ENCODE measurements around the gene EFEMP1. TPM values are rescaled to one million over a fixed set of nuclear protein-coding genes. Genes with fewer than 3 reads are reported as not detected.

The EFEMP1 gene
- total RNA-seq, 3 donors from 2014 or later (not counting 1 experiment from before 2014, with no cell fraction given), result not detected

GRCh38 chr2:55931281-55931680, 7.7 kb upstream of the EFEMP1 start:
- Mint-ChIP-seq H3K4me1 (peaks cover 0 to 4% of the 10 kb centered on the region in 2 donors), H3K27ac (no peak overlapping the region), H3K9me3 (peaks cover 8 to 12% of the 10 kb centered on the region in 2 donors), H3K4me3 (no peak overlapping the region), H3K27me3 (ENCODE audit: low read depth in 2 of 2) (peaks cover 0 to 9% of the 10 kb centered on the region in 2 donors), H3K36me3 (no peaks in the 10 kb centered on the region)
- no peaks in the 10 kb centered on the region for H3K36me3 ChIP-seq (ENCODE audit: control insufficient read depth, insufficient read depth, low read length)
- no peaks in the 10 kb centered on the region for H3K27me3 ChIP-seq (ENCODE audit: control insufficient read depth, insufficient read depth, low read length)
- H3K9me3 ChIP-seq (ENCODE audit: control insufficient read depth, insufficient read depth, low read length), result no peaks in the 10 kb centered on the region
- ATAC-seq (no peak), DNase-seq (no peak)
- no peaks in the 10 kb centered on the region for H3K4me1 ChIP-seq (ENCODE audit: control insufficient read depth, insufficient read depth, low read length)
- intact Hi-C loops (cut with micrococcal nuclease), result no loop called here
- TF ChIP-seq CTCF (IDR thresholded peaks at IDR 0.05), result no peak
- no peak overlapping the region for H3K4me3 ChIP-seq (ENCODE audit: low read length)
- H3K27ac ChIP-seq (ENCODE audit: low read length), result no peak overlapping the region
- WGBS (ENCODE audit: insufficient coverage), result 60% methylated on average over 3 of the region's 3 CpGs

- Histone ChIP-seq H3K27ac (ENCODE audit: low read length) (no peak overlapping the region), H3K9me3 (ENCODE audit: control insufficient read depth, insufficient read depth, low read length) (no peaks in the 10 kb centered on the region), H3K36me3 (ENCODE audit: control insufficient read depth, insufficient read depth, low read length) (no peaks in the 10 kb centered on the region), H3K27me3 (ENCODE audit: control insufficient read depth, insufficient read depth, low read length) (no peaks in the 10 kb centered on the region), H3K4me3 (ENCODE audit: low read length) (no peak overlapping the region), H3K4me1 (ENCODE audit: control insufficient read depth, insufficient read depth, low read length) (no peaks in the 10 kb centered on the region)
- no peak for TF ChIP-seq CTCF (IDR thresholded peaks at IDR 0.05)
- Mint-ChIP-seq H3K4me1 (peaks cover 0 to 4% of the 10 kb centered on the region in 2 donors), H3K36me3 (no peaks in the 10 kb centered on the region), H3K27me3 (ENCODE audit: low read depth in 2 of 2) (peaks cover under 1 to 15% of the 10 kb centered on the region in 2 donors), H3K27ac (no peak overlapping the region), H3K9me3 (peaks cover 5 to 8% of the 10 kb centered on the region in 2 donors), H3K4me3 (no peak overlapping the region)
- no peak for ATAC-seq
- WGBS (ENCODE audit: insufficient coverage), result 79% methylated on average over 3 of the region's 3 CpGs
- no peak for DNase-seq
- intact Hi-C loops (cut with micrococcal nuclease), result no loop called here
Observed at GRCh38 chr2:55929476-55929875, 5.9 kb upstream of the EFEMP1 start.

GRCh38 chr2:55926974-55927373, 3.4 kb upstream of the EFEMP1 start:
- Mint-ChIP-seq H3K4me1 (no peaks in the 10 kb centered on the region), H3K36me3 (no peaks in the 10 kb centered on the region), H3K9me3 (peaks cover 0 to 3% of the 10 kb centered on the region in 2 donors), H3K4me3 (no peak overlapping the region), H3K27me3 (ENCODE audit: low read depth in 2 of 2) (peaks cover 18 to 29% of the 10 kb centered on the region in 2 donors), H3K27ac (no peak overlapping the region)
- H3K4me3 ChIP-seq (ENCODE audit: low read length), result no peak overlapping the region
- H3K36me3 ChIP-seq (ENCODE audit: control insufficient read depth, insufficient read depth, low read length), result no peaks in the 10 kb centered on the region
- TF ChIP-seq CTCF (IDR thresholded peaks at IDR 0.05), result no peak
- H3K4me1 ChIP-seq (ENCODE audit: control insufficient read depth, insufficient read depth, low read length), result peaks cover 4% of the 10 kb centered on the region
- ATAC-seq (no peak), DNase-seq (no peak)
- WGBS (ENCODE audit: insufficient coverage), result 80% methylated on average over 1 of the region's 1 CpG
- no peak overlapping the region for H3K27ac ChIP-seq (ENCODE audit: low read length)
- no peaks in the 10 kb centered on the region for H3K9me3 ChIP-seq (ENCODE audit: control insufficient read depth, insufficient read depth, low read length)
- intact Hi-C loops (cut with micrococcal nuclease), result no loop called here
- peaks cover 18% of the 10 kb centered on the region for H3K27me3 ChIP-seq (ENCODE audit: control insufficient read depth, insufficient read depth, low read length)

GRCh38 chr2:55926246-55926645, 2.7 kb upstream of the EFEMP1 start:
- Histone ChIP-seq H3K4me1 (ENCODE audit: control insufficient read depth, insufficient read depth, low read length) (peaks cover 4% of the 10 kb centered on the region), H3K9me3 (ENCODE audit: control insufficient read depth, insufficient read depth, low read length) (no peaks in the 10 kb centered on the region), H3K27me3 (ENCODE audit: control insufficient read depth, insufficient read depth, low read length) (peaks cover 20% of the 10 kb centered on the region), H3K4me3 (ENCODE audit: low read length) (no peak overlapping the region), H3K36me3 (ENCODE audit: control insufficient read depth, insufficient read depth, low read length) (no peaks in the 10 kb centered on the region), H3K27ac (ENCODE audit: low read length) (no peak overlapping the region)
- peaks cover 20 to 30% of the 10 kb centered on the region in 2 donors for H3K27me3 Mint-ChIP-seq (ENCODE audit: low read depth in 2 of 2)
- DNase-seq, result no peak
- intact Hi-C loops (cut with micrococcal nuclease), result no loop called here
- H3K4me1 Mint-ChIP-seq, result no peaks in the 10 kb centered on the region
- H3K36me3 Mint-ChIP-seq, result no peaks in the 10 kb centered on the region
- peaks cover 0 to 3% of the 10 kb centered on the region in 2 donors for H3K9me3 Mint-ChIP-seq
- ATAC-seq, result no peak
- no peak overlapping the region for H3K4me3 Mint-ChIP-seq
- no peak overlapping the region for H3K27ac Mint-ChIP-seq
- TF ChIP-seq CTCF (IDR thresholded peaks at IDR 0.05), result no peak
- 33% methylated on average over 1 of the region's 1 CpG for WGBS (ENCODE audit: insufficient coverage)
